HG03354 (cell line): ENCODE results near the gene GPR183.
A peak's percentile ranks its signal among the peaks of the same experiment; 100 is the strongest.

Experiments
- ATAC-seq: cut with Tn5 transposase; IDR thresholded peaks from one replicate; pipeline ENCODE4 v1.9.1; 2021; ENCODE audit warnings: mild to moderate bottlenecking; ENCODE audit not compliant: unreplicated experiment, poor library complexity, severe bottlenecking

GPR183 gene

GRCh38 chr13:99298056-99298455, 9.1 kb downstream of the GPR183 start:
- no peak for ATAC-seq

DNA sequence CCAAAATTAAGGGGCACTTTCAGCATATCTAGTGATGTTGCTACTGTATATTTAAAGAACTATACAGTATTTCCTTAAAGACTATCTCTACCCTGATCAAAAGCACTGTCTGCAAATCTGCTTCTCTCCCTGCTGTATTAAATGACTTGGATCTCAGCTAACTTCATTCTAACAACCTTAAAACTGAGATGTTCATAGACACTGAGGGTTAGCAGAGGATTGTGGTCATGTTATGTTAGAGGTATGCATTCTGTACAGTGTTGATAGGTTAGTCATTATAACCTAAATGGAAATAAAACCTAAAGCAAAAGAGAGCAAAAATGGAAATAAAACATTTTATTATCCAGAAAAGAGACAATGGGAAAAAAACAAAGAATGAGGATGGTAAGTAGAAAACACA, 9.9 kb downstream of the GPR183 start:
- no peak for ATAC-seq

DNA sequence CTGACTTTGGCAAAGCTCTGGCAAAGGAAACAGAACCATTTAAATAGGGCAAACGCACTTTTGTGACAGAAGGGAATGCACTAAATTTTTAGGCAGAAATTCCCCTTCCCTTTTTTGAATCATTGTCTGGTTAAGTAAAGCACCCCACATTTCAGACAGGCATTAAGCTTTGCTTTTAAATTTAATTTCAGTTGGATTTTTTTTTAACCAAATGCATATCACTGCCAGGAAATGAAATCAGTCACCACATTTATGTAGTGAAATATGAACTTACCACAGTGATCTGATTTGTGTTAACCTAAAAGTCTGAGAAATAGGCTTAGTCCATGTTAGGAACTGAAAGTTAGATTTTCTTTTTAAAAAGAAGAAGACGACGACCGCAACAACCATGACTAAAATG, 10.8 kb downstream of the GPR183 start:
- ATAC-seq = peak; percentile 43

DNA sequence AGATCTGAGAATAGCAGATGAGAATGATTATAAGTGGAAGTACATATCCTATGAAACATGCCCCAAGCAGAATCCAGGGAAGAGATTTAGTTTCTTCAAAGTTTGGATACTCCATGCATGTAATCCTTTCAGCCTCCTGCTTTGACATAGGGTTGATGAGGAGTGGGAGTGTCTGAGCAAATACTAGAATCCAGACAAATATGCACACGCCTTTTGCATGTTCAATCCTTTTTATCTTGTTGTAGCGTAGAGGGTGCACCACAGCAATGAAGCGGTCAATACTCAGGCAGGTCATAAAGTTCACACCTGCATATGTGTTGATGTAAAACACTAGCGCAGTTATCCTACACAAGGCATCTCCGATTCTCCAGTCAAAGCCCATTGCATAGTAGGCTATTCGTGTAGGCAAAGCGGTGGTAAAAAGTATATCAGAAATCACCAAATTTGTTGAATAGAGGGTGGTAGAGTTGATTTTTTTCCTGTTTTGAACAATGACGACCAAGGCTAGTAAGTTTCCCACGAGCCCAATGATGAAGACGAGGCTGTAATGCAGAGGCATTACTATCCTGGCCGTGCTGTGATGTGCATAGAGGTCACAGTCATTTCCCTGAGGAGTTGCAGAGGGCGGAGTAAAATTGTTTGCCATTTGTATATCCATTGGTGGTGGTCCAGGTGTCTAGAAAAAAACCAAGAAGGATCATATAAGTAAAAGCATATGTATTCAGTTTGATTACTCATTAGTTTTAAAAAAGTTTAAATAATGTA, 11.5 kb downstream of the GPR183 start:
- no peak for ATAC-seq

- no peak for ATAC-seq
Observed at GRCh38 chr13:99294958-99295357, 12.2 kb downstream of the GPR183 start.

- ATAC-seq = no peak
Observed at GRCh38 chr13:99294198-99294597, 13.0 kb downstream of the GPR183 start.

DNA sequence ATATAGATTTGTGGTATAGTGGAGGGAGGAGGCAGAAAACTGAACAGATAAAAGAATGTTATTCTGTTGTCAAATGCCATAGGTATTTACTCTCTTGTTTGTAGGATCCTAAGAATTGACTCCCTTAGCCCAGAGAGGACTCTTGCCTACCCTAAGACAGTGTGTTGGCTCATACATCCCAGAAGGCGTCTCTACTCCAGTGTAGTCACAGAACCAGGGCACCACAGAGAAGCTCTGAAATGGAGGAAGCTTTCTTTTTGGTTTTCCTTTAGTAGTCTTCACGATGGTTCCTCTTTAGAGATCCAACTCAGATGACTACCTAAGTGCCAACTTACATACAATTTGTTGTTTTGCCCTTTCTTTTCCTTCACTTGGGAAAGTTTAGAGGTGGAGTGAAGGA, 14.0 kb downstream of the GPR183 start:
- no peak for ATAC-seq

DNA sequence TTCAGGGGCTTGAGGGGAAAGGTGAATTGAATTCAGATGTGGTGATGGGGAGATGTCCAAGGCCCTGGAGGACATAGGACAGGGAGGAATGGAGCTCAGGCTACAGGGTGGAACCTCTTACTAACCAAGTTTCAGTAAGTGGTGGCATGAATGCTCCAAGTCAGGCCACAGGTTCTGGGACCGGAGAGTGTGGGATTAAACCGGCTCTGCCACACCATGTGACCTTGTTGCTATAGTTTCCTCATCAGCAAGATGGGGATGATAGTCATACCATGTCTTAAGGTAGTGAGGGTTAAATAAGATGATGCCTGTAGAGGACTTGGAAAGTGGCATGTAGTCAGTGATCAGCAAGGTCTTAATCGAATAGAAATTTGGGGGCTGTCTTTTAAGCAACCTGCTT, 16.3 kb downstream of the GPR183 start:
- no peak for ATAC-seq

GRCh38 chr13:99289674-99290337, 17.4 kb downstream of the GPR183 start:
- no peak for ATAC-seq

DNA sequence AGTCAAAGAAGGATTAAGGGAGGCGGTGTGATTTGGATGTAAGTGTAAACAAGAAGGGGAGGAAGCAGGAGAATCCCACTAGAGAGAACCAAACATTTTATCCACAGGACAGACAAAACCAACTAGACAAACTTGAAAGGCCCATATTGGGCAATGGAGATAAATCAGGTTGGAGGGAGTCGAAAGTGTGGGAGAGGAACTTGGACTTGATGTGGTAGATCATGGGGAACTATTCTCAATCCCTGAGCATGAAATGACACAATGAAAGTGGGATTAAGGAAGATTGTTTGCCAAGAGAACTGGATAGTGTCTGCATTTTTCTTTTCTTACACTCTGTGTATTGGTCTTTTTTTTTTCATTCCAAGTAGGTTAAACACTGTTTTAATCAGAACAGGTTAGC, 17.9 kb downstream of the GPR183 start:
- ATAC-seq = no peak

GRCh38 chr13:99288089-99288488, 19.1 kb downstream of the GPR183 start:
- peak; percentile 90 for ATAC-seq

DNA sequence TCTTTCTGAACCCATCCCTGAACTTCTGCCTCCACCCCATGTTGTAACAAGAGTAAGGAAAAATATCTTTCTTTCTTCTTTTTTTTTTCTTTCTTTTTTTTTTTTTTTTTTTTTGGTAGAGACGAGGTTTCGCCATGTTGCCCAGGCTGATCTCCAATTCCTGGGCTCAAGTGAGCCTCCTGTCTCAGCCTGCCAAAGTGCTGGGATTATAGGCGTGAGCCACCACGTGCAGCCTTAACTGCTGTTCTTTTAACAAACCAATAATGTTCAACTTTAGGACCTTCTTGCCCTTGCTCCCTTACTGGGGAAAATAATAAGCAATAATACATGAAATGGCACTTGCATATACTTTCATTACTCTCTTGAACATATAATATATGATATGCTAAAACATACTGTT, 19.6 kb downstream of the GPR183 start:
- no peak for ATAC-seq

GRCh38 chr13:99285432-99286182, 21.6 kb downstream of the GPR183 start:
- no peak for ATAC-seq

DNA sequence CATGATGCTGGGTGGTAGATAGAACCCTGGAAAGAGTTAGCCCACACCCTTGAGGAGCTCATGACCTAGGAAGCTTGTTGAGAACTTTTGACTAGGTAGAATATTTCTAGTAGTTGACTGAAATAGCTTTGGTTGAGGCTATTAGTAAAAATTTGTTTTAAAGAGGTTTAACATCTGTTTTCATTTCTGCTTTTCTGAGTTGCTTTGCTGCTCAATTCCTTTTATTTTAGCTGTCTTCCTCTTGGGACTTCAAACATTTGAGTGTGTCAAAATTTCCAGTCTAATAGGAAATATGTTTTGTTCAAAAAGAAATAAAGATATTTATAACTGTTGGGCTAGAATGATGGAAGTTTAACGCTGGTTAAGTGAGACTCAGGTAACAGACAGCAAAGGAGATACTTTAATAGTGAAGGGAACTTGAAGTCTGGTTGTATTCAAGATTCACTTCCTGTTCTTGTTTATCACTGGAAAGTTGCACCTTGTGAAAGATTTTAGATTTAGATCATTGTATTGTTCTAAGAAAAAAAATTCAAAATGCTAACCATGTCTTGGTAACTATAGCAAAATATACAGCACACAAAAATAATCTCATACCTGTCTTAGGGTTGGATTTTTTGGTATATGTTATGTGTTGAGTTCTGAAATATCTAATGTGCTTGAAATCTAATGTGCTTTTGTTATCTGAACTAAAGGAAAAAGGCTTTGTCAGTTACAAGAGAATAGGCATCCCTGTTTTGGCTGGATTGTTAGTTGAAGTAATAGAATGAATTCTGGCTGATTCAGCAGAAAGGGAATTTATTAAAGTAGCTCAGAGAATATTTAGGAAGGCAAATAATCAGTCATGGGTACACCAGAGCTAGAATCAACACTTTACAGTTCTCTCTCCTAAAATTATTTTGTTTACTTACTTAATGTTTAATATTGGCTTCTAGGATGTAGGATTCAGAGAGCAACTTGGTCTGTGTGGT, 24.7 kb downstream of the GPR183 start:
- peak; percentile 71 for ATAC-seq

GRCh38 chr13:99281811-99282263, 25.4 kb downstream of the GPR183 start:
- ATAC-seq = peak; percentile 78

DNA sequence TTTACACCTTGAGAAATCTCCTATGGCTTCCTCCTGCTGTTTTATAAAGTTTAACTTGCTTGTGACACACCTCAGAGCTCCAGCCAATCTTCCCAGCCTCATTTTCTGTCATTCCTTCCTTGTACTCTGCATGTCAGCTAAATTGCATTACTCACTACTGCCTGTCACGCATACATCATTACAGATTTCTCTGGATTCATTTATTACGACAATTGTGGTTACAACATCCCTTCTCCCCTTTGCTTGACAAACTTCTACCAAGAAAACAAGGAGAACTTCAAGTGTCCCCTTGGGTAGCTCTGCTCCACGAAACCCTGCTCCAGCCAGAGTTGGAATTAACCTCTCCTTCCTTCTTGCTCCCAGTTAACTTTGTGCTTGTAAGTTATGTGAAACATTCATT, 27.0 kb downstream of the GPR183 start:
- no peak for ATAC-seq

DNA sequence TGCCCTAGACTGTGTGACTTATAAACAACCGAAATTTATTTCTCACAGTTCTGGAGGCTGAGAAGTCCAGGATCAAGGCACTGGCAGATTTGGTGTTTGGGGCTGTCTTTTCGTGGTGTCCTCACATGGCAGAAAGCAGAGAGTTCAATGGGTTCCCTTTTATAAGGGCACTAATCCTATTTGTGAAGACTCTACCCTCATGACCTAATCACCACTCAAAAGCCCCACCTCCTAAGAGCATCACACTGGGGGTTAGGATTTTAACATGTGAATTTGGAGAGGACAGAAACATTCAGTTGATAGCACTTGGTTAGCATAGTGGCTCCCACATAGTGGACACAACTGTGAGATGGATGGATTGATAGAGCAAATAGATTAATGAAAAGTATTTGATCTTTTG, 27.6 kb downstream of the GPR183 start:
- no peak for ATAC-seq

DNA sequence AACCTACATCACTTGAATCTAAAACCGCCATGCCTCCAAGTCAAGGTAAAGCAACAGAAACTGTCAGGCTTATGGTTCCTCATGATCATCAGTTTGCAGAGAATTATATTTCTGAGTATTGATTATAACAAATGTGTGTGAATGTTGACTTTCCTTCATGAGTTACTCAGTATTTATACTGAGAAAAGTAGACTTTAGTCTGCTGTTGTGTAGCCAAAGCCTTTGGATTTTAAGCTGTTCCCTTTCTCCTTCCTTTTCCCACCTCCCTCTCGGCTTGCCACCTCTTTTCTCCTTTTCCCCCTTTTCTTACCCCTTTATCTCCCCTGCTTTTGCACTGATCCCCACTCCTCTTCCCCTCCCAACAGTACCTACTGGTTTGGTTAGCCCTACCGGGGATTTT, 28.4 kb downstream of the GPR183 start:
- no peak for ATAC-seq

DNA sequence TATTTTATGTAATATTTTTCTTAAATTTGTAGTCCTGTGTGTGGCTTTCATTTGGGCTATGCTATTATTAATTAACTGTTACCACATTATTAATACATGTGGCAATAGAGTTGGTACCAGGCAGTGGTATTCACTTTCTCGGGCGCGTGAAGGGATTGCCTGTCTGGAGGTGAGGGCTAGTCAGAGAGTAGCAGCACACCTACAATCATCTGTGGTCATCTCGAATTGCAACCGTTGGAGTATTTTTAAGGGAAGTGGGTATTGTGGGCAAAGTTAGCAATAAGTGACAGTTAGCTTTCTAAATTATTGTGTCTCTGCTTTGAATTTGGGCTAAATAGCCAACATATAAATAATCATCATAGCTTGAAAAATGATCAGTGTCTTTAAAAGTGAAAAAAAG, 29.0 kb downstream of the GPR183 start:
- no peak for ATAC-seq

GRCh38 chr13:99277629-99278028, 29.6 kb downstream of the GPR183 start:
- ATAC-seq = no peak
